H1 (cell line): ENCODE results near the gene EFR3B. TPM values are rescaled to one million over a fixed set of nuclear protein-coding genes. Genes with fewer than 3 reads are reported as not detected.

Source experiments
- CTCF ChIA-PET: fragments of 300-600 bp; sonication (Branson Sonifier 250); formaldehyde crosslinking; loops from one replicate; lab custom pipeline; 2021; ENCODE audit not compliant: partially characterized antibody; lab: Charles Lee
- POLR2A ChIA-PET: fragments of 300-600 bp; sonication (Branson Sonifier 250); formaldehyde crosslinking; loops from one replicate; lab custom pipeline; 2021; ENCODE audit warnings: inconsistent platforms; ENCODE audit not compliant: partially characterized antibody; lab: Charles Lee
- DNase-seq, 2 experiments: peaks; one replicate each; pipeline versions ENCODE4 v3.0.0 to v3.0.0-alpha.2; 2010 to 2022; ENCODE audit warnings: low spot score in 2 of 2, low read depth in 1 of 2, mixed read lengths in 1 of 2
- FAIRE-seq: peaks from 2 replicates; lab custom pipeline; 2011; peaks lifted over from hg19 to GRCh38; lab: Jason Lieb, UNC
- H2AFZ ChIP-seq: 2 replicates; pipeline ENCODE4 v1.8.1; 2012; ENCODE audit warnings: low read length, inconsistent platforms
- H2AK5ac ChIP-seq: 2 replicates; pipeline ENCODE4 v1.6.1; 2013; ENCODE audit warnings: low read depth, low read length
- H2BK120ac ChIP-seq: replicated peaks from 2 replicates; pipeline ENCODE3; 2013; ENCODE audit warnings: low read depth, low read length, inconsistent platforms
- H2BK12ac ChIP-seq: 2 replicates; pipeline ENCODE4 v1.6.1; 2013; ENCODE audit warnings: low read depth, low read length
- H2BK15ac ChIP-seq: 2 replicates; pipeline ENCODE4 v1.6.1; 2013; ENCODE audit warnings: low read length
- H2BK20ac ChIP-seq: 2 replicates; pipeline ENCODE4 v1.6.1; 2013; ENCODE audit warnings: low read length
- H2BK5ac ChIP-seq: 2 replicates; pipeline ENCODE4 v1.6.1; 2013; ENCODE audit warnings: low read depth, low read length
- H3K14ac ChIP-seq: 2 replicates; pipeline ENCODE4 v1.6.1; 2013; ENCODE audit warnings: inconsistent platforms; ENCODE audit not compliant: insufficient read length
- H3K18ac ChIP-seq: 2 replicates; pipeline ENCODE4 v1.6.1; 2013; ENCODE audit warnings: low read length; ENCODE audit errors: extremely low read depth
- H3K23ac ChIP-seq: 2 replicates; pipeline ENCODE4 v1.6.1; 2013; ENCODE audit warnings: inconsistent platforms; ENCODE audit not compliant: insufficient read length
- H3K23me2 ChIP-seq: 2 replicates; pipeline ENCODE4 v1.6.1; 2013; ENCODE audit warnings: low read depth, low read length
- H3K27ac ChIP-seq: 2 replicates; pipeline ENCODE4 v1.6.1; 2011; ENCODE audit warnings: low read depth, low read length, inconsistent platforms
- H3K27me3 ChIP-seq, 4 experiments: replicated peaks in 1 of 4; 1 replicate in 1 of 4; 2 replicates in 3 of 4; pipeline versions ENCODE4 v1.6.1 to v1.8.1; 2011 to 2013; ENCODE audit warnings: low read length in 3 of 4, mild to moderate bottlenecking in 3 of 4, inconsistent platforms in 2 of 4, mixed read lengths in 2 of 4, moderate library complexity in 1 of 4; ENCODE audit not compliant: control insufficient read depth in 3 of 4, insufficient read depth in 3 of 4; ENCODE audit errors: extremely low read depth in 1 of 4
- H3K36me3 ChIP-seq, 4 experiments: 2 replicates each; pipeline versions ENCODE4 v1.6.1 to v1.8.1; 2011 to 2013; ENCODE audit warnings: mild to moderate bottlenecking in 4 of 4, low read length in 3 of 4, moderate library complexity in 2 of 4, control low read depth in 1 of 4, inconsistent platforms in 1 of 4; ENCODE audit not compliant: insufficient read depth in 4 of 4, control insufficient read depth in 2 of 4
- H3K4ac ChIP-seq: replicated peaks from 2 replicates; pipeline ENCODE3; 2013; ENCODE audit warnings: low read length, low read depth, mixed read lengths, inconsistent platforms; ENCODE audit not compliant: insufficient read length
- H3K4me1 ChIP-seq, 4 experiments: replicated peaks in 1 of 4; 1 replicate in 1 of 4; 2 replicates in 3 of 4; pipeline versions ENCODE4 v1.6.1 to v1.8.1; 2011 to 2013; ENCODE audit warnings: low read length in 3 of 4, inconsistent platforms in 2 of 4, mixed read lengths in 1 of 4; ENCODE audit not compliant: insufficient read depth in 4 of 4, control insufficient read depth in 3 of 4
- H3K4me2 ChIP-seq, 2 experiments: 2 replicates each; pipeline versions ENCODE4 v1.6.1 to v1.8.1; 2011 to 2013; ENCODE audit warnings: low read depth in 2 of 2, low read length in 2 of 2, control low read depth in 1 of 2, inconsistent platforms in 1 of 2, mild to moderate bottlenecking in 1 of 2; ENCODE audit not compliant: insufficient read depth in 1 of 2
- H3K4me3 ChIP-seq, 4 experiments: fragments of 200-600, 300-600 bp in 1 of 4; sonication (generic), shearing (Covaris generic), sonication (Bioruptor Twin) in 1 of 4; 2 replicates each; pipeline versions ENCODE4 v1.5.1 to v1.8.1; 2011 to 2016; ENCODE audit warnings: low read length in 4 of 4, low read depth in 3 of 4, control low read depth in 2 of 4, inconsistent platforms in 2 of 4, mild to moderate bottlenecking in 2 of 4, mixed read lengths in 1 of 4, moderate library complexity in 1 of 4; ENCODE audit not compliant: insufficient read depth in 2 of 4; ENCODE audit errors: extremely low read depth in 1 of 4
- H3K56ac ChIP-seq: replicated peaks from 2 replicates; pipeline ENCODE3; 2013; ENCODE audit warnings: low read depth, mild to moderate bottlenecking, mixed read lengths, low read length, inconsistent platforms; ENCODE audit not compliant: insufficient read length
- H3K79me1 ChIP-seq: 2 replicates; pipeline ENCODE4 v1.6.1; 2013; ENCODE audit warnings: low read depth, low read length, control low read depth
- H3K79me2 ChIP-seq, 2 experiments: 2 replicates each; pipeline versions ENCODE4 v1.6.1 to v1.8.1; 2012 to 2013; ENCODE audit warnings: low read length in 2 of 2, mild to moderate bottlenecking in 2 of 2, inconsistent platforms in 1 of 2; ENCODE audit not compliant: insufficient read depth in 2 of 2, control insufficient read depth in 1 of 2
- H3K9ac ChIP-seq, 4 experiments: replicated peaks in 1 of 4; 1 replicate in 1 of 4; 2 replicates in 3 of 4; pipeline versions ENCODE4 v1.6.1 to v1.8.1; 2011 to 2013; ENCODE audit warnings: low read depth in 3 of 4, low read length in 3 of 4, control low read depth in 2 of 4, mild to moderate bottlenecking in 2 of 4, moderate library complexity in 2 of 4, inconsistent platforms in 1 of 4; ENCODE audit errors: extremely low read depth in 1 of 4
- H3K9me3 ChIP-seq, 2 experiments: 2 replicates each; pipeline versions ENCODE4 v1.6.1 to v1.8.1; 2012 to 2013; ENCODE audit warnings: mild to moderate bottlenecking in 2 of 2, moderate library complexity in 2 of 2, control low read depth in 1 of 2, inconsistent platforms in 1 of 2, low read depth in 1 of 2, low read length in 1 of 2, mixed read lengths in 1 of 2; ENCODE audit not compliant: insufficient read depth in 2 of 2
- H4K20me1 ChIP-seq, 2 experiments: replicated peaks in 1 of 2; 2 replicates each; pipeline versions ENCODE3 to v1.8.1; 2011 to 2013; ENCODE audit warnings: inconsistent platforms in 2 of 2, low read length in 2 of 2, mild to moderate bottlenecking in 1 of 2; ENCODE audit not compliant: insufficient read depth in 2 of 2, control insufficient read depth in 1 of 2
- H4K5ac ChIP-seq: 2 replicates; pipeline ENCODE4 v1.6.1; 2013; ENCODE audit warnings: low read length, low read depth, mixed read lengths, inconsistent platforms; ENCODE audit not compliant: insufficient read length
- H4K8ac ChIP-seq: 2 replicates; pipeline ENCODE4 v1.8.0; 2013; ENCODE audit warnings: mild to moderate bottlenecking, moderate library complexity, low read length, inconsistent platforms; ENCODE audit not compliant: insufficient read depth; ENCODE audit errors: extremely low read depth
- H4K91ac ChIP-seq: replicated peaks from 2 replicates; pipeline ENCODE3; 2013; ENCODE audit warnings: low read length, mixed read lengths, inconsistent platforms; ENCODE audit not compliant: insufficient read length
- CHD2 ChIP-seq: IDR thresholded peaks from 2 replicates; pipeline ENCODE4 v1.6.1; 2012; ENCODE audit warnings: low read length, improper control_type of control experiment
- CREB1 ChIP-seq: IDR thresholded peaks from 2 replicates; pipeline ENCODE4 v1.6.1; 2012; ENCODE audit warnings: inconsistent platforms
- E2F6 ChIP-seq: IDR thresholded peaks from 2 replicates; pipeline ENCODE4 v1.6.1; 2012; ENCODE audit warnings: inconsistent platforms
- KDM5A ChIP-seq: fragments of 200-600 bp; IDR thresholded peaks from 2 replicates; pipeline ENCODE4 v1.7.1; 2012; ENCODE audit warnings: mild to moderate bottlenecking, low read length, inconsistent platforms, mixed read lengths
- SIN3A ChIP-seq, 2 experiments: IDR thresholded peaks in 1 of 2; conservative IDR thresholded peaks in 1 of 2; 2 replicates each; pipeline ENCODE4 v1.6.1; 2011 to 2012; ENCODE audit warnings: low read length in 2 of 2, improper control_type of control experiment in 1 of 2, low read depth in 1 of 2, mild to moderate bottlenecking in 1 of 2
- SRF ChIP-seq: IDR thresholded peaks from 2 replicates; pipeline ENCODE4 v1.6.1; 2011; ENCODE audit warnings: mild to moderate bottlenecking, low read depth, low read length, moderate library complexity
- TBP ChIP-seq: IDR thresholded peaks from 2 replicates; pipeline ENCODE4 v1.6.1; 2011; ENCODE audit warnings: low read depth, low read length, improper control_type of control experiment
- WGBS, 2 experiments: shearing (Covaris generic) in 1 of 2; methylation state at CpG; one replicate each; pipeline versions ENCODE4 v1.1.6 to v1.1.7; 2013 to 2015; ENCODE audit warnings: low lambda C conversion rate in 2 of 2, mixed read lengths in 2 of 2, inconsistent platforms in 1 of 2, low coverage in 1 of 2, missing lambda C conversion rate in 1 of 2; ENCODE audit not compliant: insufficient replicate concordance in 2 of 2, insufficient coverage in 1 of 2, insufficient read length in 1 of 2; ENCODE audit errors: extremely low coverage in 1 of 2, missing lambda C conversion rate in 1 of 2; 5-methylcytosine and 5-hydroxymethylcytosine counted together
- polyA plus RNA-seq, 7 experiments: library from polyadenylated mRNA; depleted of rRNA in 3 of 7; stranded (reverse) in 5 of 7; unstranded in 2 of 7; fragments of >200 nt in 5 of 7; fragments of 200-250 nt in 2 of 7; gene quantifications; 1 replicate in 5 of 7; 2 replicates in 1 of 7; 4 replicates in 1 of 7; pipeline versions ENCODE4 v1.2.1 to v1.2.3, GENCODE V29; 2011 to 2013; ENCODE audit warnings: missing spikeins in 2 of 7, mixed read lengths in 2 of 7
- total RNA-seq: library from RNA; stranded (reverse); fragmentation: NEBNext Ultra II Directional; extraction: Animal tissue kit (Norgen Biotek cat#: 25700); gene quantifications from 2 replicates; pipeline ENCODE4 v1.2.1, GENCODE V29; 2021

The EFR3B gene
- total and polyA plus RNA-seq, 2 of the 8 experiments (the other 6 are each of a cell fraction or from before 2014, with no cell fraction given), result 3.4 to 9.6 TPM

- ChIA-PET POLR2A (no interaction called here), CTCF (interaction anchor here (0.6 to 1.3 kb wide), 5 partner anchors 14 to 319 kb away, joined by 3 read pairs; no protein-coding TSS in a partner anchor)
- Histone ChIP-seq H3K79me2 (no peaks in the 10 kb centered on the region), H3K36me3 (peaks cover 0 to 2% (median under 1%) of the 10 kb centered on the region in 4 experiments; a peak in 3 of 8 replicates), H3K9ac (no peak overlapping the region), H4K20me1 (no peaks in the 10 kb centered on the region), H3K4me1 (no peaks in the 10 kb centered on the region), H4K8ac (no peak overlapping the region), H2BK15ac (no peak overlapping the region), H2AFZ (no peak overlapping the region), H3K27ac (no peak overlapping the region), H4K5ac (no peak overlapping the region), H3K56ac (no peak overlapping the region), H3K4me2 (no peak overlapping the region), H2AK5ac (no peak overlapping the region), H3K4me3 (no peak overlapping the region), H3K23ac (no peak overlapping the region), H3K9me3 (no peaks in the 10 kb centered on the region), H3K4ac (no peak overlapping the region), H3K14ac (no peak overlapping the region), H3K79me1 (no peaks in the 10 kb centered on the region), H2BK20ac (no peak overlapping the region), H2BK120ac (no peak overlapping the region), H3K23me2 (no peaks in the 10 kb centered on the region), H4K91ac (no peak overlapping the region), H2BK5ac (no peak overlapping the region), H3K27me3 (no peaks in the 10 kb centered on the region), H3K18ac (no peak overlapping the region), H2BK12ac (no peak overlapping the region)
- TF ChIP-seq E2F6, result no peak
- no peak for TF ChIP-seq CHD2
- no peak for TF ChIP-seq KDM5A
- TF ChIP-seq TBP, result no peak
- no peak for TF ChIP-seq SIN3A (conservative IDR thresholded peaks at IDR 0.05 in 1 of 2, IDR thresholded peaks at IDR 0.05 in 1 of 2; ENCODE audit: low read depth in 1 of 2, low read length in 2 of 2)
- no peak for TF ChIP-seq CREB1
- no peak for TF ChIP-seq SRF
- FAIRE-seq, result no peak
- 87% methylated on average over 7 of the region's 8 CpGs; no CpG with 5 or more reads in 1 of the 2 experiments for WGBS, 2 experiments
- DNase-seq, result no peak
Measured at GRCh38 chr2:25141120-25141519, 99.2 kb downstream of the EFR3B start.
